ENCODE data around the gene AR. TPM values are rescaled to one million over a fixed set of nuclear protein-coding genes. Genes with fewer than 3 reads are reported as not detected.
A peak's percentile ranks its signal among the peaks of the same experiment; 100 is the strongest.
"Not testable (repeated sequence)": the region's sequence is repeated elsewhere in the genome, so short reads cannot be mapped to it uniquely, and the experiment has no call there.

Gene AR
- total RNA-seq, 2 donors from 2014 or later = 9.4 to 14.4 TPM

DNA sequence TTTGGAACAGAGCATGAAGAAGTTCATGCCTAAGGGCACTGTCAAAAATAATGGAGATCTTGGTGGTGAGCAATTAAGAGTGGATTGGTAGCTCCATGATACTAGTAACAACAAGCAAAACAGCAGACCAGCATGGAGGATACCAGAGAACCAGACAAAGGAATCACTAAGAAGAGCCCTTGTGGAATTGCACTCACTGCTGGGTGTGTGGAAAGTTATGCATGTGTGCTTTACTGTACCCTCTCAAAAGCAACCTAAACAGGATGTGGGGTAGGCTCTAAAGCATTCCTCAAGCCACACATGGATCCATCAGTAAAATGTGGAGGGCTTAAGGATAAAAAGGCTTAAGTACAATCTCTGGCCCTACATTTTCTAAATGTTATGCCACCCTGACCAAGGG is 69.5 kb downstream of the AR start:
- intact Hi-C loops (cut with DNase I) = no loop called here
- no peak for ATAC-seq

GRCh38 chrX:67613996-67614395 is 70.2 kb downstream of the AR start:
- DNase-seq (no peak), ATAC-seq (no peak)
- intact Hi-C loops (cut with DNase I) = no loop called here

More for the DNA sequence above, 69.5 kb downstream of the AR start:
- DNase-seq = no peak

GRCh38 chrX:67614423-67614822 is 70.6 kb downstream of the AR start:
- DNase-seq (no peak), ATAC-seq (no peak)
- intact Hi-C loops (cut with DNase I) = no loop called here

DNA sequence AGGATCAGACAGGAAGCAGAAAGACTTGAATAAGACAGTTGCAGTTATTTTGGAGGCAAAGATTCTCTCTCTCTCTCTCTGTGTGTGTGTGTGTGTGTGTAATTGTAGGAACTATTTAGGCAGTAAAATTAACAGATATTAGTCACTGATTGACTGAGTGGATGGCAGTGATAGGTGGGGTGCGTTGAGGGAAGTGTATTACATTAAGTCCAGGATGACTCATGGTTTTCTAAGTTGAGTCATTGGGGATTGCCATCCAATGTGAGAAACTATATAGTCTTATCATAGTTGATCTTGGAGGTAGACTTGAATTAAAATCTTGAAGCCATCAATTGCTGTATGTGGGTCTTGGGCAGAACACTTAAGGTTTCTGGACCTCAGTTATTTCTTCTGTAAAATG is 75.4 kb downstream of the AR start:
- DNase-seq (no peak), ATAC-seq (no peak)
- intact Hi-C loops (cut with DNase I) = no loop called here

GRCh38 chrX:67622053-67622585 is 78.3 kb downstream of the AR start:
- DNase-seq (no peak), ATAC-seq (peak in 1 of 2 donors; percentile 47)
- intact Hi-C loops (cut with DNase I) = no loop called here

DNA sequence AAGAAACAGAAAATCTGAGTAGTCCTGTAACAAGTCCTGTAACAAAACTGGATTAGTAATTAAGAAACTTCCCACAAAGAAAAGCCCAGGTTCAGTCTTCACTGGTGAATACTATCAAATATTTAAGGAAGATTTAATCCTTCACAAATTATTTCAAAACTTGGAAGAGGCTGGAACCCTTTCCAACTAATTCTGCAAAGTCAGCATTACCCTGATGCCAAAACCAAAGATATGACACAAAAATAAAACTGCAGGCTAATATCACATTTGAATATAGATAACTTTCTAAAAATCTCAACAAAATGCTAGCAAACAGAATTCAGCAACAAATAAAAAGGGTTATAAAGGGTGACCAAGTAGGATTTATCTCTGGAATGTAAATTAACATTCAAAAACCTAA is 80.5 kb downstream of the AR start:
- no peak for ATAC-seq
- no peak for DNase-seq
- intact Hi-C loops (cut with DNase I) = no loop called here

GRCh38 chrX:67635424-67635823 is 91.6 kb downstream of the AR start:
- ATAC-seq = no peak
- intact Hi-C loops (cut with DNase I) = no loop called here

GRCh38 chrX:67636532-67636931 is 92.7 kb downstream of the AR start:
- intact Hi-C loops (cut with DNase I) = no loop called here
- no peak for ATAC-seq
- DNase-seq = no peak

More at GRCh38 chrX:67635424-67635823, 91.6 kb downstream of the AR start:
- DNase-seq = no peak

DNA sequence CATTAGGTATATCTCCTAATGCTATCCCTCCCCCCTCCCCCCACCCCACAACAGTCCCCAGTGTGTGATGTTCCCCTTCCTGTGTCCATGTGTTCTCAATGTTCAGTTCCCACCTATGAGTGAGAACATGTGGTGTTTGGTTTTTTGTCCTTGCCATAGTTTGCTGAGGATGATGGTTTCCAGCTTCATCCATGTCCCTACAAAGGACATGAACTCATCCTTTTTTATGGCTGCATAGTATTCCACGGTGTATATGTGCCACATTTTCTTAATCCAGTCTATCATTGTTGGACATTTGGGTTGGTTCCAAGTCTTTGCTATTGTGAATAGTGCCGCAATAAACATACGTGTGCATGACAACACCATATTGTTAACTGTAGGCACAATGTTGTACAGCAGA is 93.5 kb downstream of the AR start:
- intact Hi-C loops (cut with DNase I); DNase-seq; ATAC-seq: not testable (repeated sequence)

- ATAC-seq (no peak), DNase-seq (no peak)
- intact Hi-C loops (cut with DNase I) = no loop called here
Measured at GRCh38 chrX:67648361-67648760, 104.5 kb downstream of the AR start.

- no peak for ATAC-seq
- intact Hi-C loops (cut with DNase I) = no loop called here
- DNase-seq = no peak
Measured at GRCh38 chrX:67651437-67652142, 107.8 kb downstream of the AR start.

DNA sequence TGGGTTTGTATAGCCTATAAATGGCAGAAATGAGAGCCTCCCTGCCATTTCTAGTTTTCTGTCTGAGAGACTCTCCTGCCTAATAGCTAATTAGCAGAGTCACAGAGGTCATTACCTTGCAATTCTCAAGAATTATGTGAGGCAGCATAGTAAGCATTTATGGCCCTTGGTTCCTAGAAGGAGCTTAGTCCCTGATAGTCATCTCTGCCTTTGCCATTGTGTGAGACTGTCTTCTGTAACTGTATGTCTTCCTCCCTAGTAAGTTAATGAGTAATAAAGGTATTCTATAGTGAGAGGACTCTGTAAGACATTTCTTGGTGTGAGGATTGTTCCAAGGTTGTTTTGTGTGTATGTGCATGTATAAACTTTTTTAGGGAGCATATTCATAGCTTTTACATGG is 108.7 kb downstream of the AR start:
- intact Hi-C loops (cut with DNase I) = no loop called here
- DNase-seq = no peak
- ATAC-seq = no peak

GRCh38 chrX:67654301-67654700 is 110.5 kb downstream of the AR start:
- ATAC-seq (no peak), DNase-seq (no peak)
- intact Hi-C loops (cut with DNase I) = no loop called here

GRCh38 chrX:67665583-67665982 is 121.8 kb downstream of the AR start:
- DNase-seq (no peak), ATAC-seq (no peak)
- intact Hi-C loops (cut with DNase I) = no loop called here

GRCh38 chrX:67670717-67671116 is 126.9 kb downstream of the AR start:
- intact Hi-C loops (cut with DNase I); DNase-seq; ATAC-seq: not testable (repeated sequence)

DNA sequence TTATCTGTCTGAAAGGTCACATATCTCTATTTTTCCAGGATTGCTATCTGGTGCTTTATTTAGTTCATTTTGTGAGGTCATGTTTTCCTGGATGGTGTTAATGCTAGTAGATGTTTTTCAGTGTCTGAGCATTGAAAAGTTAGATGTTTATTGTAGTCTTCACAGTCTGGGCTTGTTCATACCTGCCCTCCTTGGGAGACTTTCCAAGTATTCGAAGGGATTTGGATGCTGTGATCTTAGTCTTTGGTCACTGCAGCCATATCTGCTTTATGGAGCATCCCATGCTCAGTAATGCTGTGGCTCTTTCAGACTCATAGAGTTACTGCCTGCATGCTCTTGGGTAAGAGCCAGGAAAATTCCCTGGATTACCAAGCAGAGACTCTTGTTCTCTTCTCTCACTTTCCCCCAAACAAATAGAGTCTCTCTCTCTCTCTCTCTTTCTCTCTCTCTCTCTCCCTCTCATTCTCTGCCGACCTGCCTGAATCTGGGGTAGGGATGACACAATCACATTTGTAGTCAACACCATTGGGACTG is 130.0 kb downstream of the AR start:
- ATAC-seq = no peak
- DNase-seq = no peak
- intact Hi-C loops (cut with DNase I) = no loop called here

- intact Hi-C loops (cut with DNase I) = no loop called here
- ATAC-seq = peak in 1 of 2 donors; percentile 40
- DNase-seq = no peak
Measured at GRCh38 chrX:67674741-67675140, 130.9 kb downstream of the AR start.

GRCh38 chrX:67684136-67684535 is 140.3 kb downstream of the AR start:
- ATAC-seq (no peak), DNase-seq (no peak)
- intact Hi-C loops (cut with DNase I) = no loop called here

DNA sequence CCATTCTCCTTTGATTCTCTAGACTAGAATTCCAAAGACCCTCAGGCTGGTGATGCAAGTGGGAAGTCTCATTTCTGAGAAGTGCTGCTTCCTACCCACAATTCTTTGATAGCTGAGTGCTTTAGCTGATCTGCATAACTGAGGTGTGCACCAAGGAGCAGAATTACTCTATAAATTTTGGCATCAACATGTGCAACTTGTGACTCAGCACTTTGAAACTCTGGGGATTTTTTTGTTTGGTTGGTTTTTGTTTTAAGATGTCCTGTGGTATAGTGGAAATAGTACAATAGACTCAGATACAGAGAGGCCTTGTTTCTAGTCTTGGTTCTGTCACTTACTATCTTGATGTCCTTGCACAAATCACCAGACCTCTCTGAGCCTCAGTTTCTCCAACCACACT is 148.4 kb downstream of the AR start:
- DNase-seq = no peak
- intact Hi-C loops (cut with DNase I) = no loop called here

DNA sequence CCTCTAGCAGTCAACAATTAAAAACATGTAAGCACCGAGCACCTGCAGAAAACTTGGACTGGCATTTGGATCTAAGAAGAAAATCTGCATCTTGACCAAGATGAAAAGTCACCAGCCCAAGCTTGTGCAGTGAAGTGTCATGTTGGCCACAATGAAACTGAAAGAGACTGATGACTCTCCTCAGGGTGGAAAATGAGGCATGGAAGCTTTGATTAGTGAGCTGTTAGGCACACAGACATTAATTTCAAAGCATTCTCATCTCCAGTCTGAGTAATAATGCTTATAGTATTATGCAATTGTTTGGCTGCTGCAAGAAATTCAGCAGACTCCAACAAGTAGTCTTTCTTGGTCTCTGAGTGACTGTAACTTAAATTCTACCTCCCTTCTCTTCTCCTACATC is 150.1 kb downstream of the AR start:
- intact Hi-C loops (cut with DNase I) = no loop called here
- ATAC-seq (peak in 1 of 2 donors; percentile 39), DNase-seq (no peak)

More for the DNA sequence above, 148.4 kb downstream of the AR start:
- ATAC-seq = no peak

GRCh38 chrX:67697452-67697851 is 153.6 kb downstream of the AR start:
- ATAC-seq (no peak), DNase-seq (no peak)
- intact Hi-C loops (cut with DNase I) = no loop called here
